Stimulated activated CD8-positive, alpha-beta memory T cell treated with anti-CD3 and anti-CD28 coated beads, Interleukin-2, amount 100 ng/mL, for 48 hours (primary cell): ENCODE measurements around the gene FANCI.
"Not testable (repeated sequence)": the region's sequence is repeated elsewhere in the genome, so short reads cannot be mapped to it uniquely, and the experiment has no call there.

ENCODE experiments used
- DNase-seq, 2 donors: peaks; one replicate each; pipeline ENCODE4 v3.0.0-alpha.2; 2020; ENCODE audit warnings: low read depth in 2 of 2

Gene FANCI

DNA sequence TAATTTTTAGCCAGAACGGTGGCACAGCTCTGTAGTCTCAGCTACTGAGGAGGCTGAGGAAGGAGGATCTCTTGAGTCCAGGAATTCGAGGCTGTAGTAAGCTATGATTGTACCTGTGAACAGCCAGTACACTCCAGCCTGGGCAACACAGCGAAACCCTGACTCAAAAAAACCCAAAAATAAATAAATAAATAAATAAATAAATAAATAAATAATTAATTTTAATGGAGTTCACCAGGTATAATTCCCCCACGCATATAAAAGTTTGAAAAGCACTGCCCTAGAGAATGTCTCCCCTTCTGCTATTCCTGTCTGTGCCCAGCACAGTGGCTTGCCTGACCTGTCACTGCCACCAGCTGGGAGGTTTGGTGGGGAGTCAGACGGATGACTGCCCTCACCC, 18.2 kb upstream of the FANCI start:
- no peak for DNase-seq

DNA sequence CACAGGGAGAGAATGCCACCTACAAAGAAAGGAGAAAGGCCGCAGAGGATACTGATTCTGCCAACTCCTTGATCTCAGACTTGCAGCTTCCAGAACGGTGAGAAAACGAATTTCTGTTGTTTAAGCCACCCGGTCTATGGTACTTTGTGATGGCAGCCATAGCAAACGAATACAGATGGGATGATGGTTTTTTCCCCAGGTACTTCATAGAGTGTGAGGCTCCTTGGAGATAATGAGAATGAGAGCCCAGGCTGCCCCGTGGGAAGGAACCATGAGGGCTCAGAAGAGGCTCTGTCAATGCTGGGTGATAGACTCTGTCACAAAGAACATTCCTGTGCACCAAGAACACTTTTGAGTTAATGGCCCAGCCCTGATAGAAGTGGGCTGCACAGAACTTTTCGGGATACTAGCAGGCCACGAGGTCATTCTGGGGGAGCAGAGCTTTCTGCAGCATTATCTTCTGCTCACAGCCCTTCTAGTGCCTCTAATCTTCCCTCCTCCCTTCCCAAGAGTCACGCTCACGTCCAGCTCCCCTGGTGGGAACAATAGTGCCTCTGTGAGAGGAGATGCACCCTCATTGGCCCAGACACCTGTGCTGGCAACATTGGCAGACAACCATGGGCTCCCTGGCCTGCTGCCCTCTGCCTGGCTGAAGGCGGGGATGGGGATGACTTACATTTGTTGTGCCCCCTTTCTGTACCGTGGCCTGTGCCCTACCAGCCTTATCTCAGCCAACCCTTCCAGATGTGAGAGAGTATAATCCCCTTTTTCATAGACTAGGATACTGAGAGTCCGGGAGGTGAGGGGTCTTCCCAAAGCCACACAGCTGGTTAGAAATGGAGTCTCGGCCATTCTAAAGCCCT, 17.2 kb upstream of the FANCI start:
- no peak for DNase-seq

DNA sequence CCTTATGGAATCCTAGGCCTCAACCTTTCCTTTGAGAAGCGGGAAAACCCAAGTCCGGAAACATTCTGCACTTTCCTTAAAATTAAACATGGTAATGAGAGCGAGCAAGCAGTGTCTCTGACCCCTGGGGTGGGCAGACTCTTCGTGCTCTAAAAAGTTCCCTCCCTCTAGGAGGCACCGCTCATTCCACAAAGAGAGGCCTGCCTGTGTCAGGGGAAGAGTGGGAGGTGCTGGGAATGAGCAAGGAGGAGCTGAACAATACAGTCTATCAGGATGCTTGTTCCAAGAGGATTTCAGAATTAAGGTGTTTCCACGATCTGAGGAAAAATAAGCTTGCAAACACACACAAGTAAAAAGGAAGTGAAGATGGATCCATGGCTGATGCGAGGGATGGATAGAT, 16.4 kb upstream of the FANCI start:
- DNase-seq: no peak

DNA sequence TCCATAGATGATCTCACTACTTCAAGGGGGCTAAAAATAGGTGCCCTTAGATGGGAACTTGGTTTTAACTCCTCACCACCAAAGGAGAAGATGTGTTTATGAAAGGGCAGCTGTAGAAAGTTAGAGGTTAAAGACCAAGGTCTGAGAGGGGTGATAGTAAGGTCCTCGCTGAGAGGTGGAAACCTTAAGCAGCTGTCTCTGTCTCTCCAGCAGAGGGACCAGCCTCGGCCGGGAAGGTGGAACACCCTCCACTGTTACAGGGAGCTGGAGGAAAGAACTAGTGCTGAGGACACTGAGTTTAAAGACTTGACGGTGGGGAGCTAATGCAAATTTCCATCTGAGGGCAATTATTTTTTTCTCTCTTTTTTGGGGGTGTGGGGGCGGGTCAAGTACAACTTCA, 13.5 kb upstream of the FANCI start:
- DNase-seq: no peak

DNA sequence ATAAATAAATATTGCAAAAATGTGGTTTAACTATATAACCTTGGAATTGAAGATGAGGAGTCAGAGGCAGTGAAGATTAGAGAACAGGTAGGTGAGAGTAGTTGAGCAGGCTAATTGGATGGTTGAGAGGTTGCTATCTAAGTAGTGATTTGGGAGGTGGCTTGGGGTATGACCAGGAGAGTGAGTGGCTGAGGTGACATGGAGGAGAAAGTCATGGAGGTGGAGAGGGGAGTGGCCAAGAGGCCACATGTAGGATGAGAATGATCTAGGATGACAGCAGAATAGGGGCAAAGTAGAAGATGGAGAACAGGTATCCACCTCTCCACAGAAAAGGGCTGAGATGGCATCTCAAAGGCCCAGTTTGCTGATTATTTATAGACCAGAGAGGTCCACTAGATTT, 11.9 kb upstream of the FANCI start:
- no peak for DNase-seq

DNA sequence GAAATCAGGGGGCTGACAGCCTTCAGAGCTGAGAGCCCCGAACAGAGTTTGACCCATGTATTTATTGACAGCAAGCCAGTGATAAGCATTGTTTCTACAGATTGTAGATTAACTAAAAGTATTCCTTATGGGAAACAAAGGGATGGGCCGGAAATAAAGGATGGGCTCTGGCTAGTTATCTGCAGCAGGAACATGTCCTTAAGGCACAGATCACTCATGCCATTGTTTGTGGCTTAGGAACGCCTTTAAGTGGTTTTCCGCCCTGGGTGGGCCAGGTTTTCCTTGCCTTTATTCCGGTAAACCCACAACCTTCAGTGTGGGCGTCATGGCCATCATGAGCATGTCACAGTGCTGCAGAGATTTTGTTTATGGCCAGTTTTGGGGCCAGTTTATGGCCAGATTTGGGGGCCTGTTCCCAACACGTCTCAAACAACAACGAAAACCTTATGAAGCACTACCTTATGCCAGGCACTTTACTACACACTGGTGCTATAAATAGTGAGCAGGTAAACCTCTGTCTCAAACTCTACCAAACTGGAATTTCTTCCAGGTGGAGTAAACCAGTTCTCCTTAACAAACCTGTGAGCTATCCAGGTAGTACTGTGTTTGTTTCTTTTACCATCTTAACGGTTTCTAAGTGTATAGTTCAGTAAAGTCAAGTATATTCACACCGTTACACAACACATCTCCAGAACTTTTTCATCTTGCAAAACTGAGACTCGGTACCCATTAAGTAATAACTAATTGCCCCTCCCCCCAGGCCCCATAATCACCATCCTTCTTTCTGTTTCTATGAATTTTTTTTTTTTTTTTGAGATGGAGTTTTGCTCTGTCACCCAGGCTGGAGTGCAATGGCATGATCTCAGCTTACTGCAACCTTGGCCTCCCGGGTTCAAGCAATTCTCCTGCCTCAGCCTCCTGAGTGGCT, 3.6 kb upstream of the FANCI start:
- not testable (repeated sequence) for DNase-seq

DNA sequence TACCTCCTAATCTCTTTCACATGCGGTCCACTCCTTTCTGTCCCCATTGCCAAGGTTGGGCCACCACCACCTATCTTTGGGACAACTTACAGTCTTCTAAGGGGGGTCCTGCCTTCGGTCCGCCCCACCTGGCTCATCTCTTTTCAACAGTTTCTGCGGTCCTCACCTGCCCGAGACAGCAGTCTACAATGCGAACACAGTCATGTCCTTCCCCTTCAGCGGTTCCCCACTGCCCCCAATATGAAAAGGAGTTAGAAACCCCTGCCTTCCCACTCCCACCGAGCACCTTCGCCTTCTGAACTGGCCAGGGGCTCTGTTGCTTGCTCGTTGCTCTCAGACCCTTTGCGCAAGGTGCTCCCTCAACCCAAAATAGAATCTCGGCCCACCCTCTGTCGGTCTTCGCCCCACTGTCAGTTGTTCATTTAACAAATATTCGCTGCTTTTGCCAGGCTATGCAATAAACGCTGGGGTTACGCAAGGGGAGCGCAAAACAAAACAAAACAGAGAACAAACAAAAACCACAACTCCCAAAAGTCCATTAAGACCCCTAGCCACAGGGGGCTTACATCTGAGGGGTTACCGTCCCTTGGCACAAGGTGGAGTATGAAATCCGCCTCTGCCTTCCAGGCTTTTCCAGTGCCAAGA, 611 bp upstream of the FANCI start:
- DNase-seq: no peak

DNA sequence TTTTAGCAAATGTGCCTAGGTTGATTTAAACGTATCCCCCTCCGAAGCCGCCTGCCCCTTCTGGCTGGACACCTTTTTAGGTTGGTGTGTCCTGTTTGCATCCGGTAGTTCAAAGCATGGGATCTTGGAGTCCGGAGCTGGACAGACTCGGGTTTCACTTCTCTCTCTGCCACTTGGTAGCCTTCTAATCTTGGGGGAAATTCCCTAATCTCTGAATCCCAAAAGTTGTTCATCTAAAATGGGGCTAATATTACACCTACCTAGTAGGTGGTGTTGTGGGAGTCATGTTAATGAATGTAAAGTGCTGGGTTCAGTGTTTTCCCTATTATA, 760 bp downstream of the FANCI start:
- DNase-seq: no peak

DNA sequence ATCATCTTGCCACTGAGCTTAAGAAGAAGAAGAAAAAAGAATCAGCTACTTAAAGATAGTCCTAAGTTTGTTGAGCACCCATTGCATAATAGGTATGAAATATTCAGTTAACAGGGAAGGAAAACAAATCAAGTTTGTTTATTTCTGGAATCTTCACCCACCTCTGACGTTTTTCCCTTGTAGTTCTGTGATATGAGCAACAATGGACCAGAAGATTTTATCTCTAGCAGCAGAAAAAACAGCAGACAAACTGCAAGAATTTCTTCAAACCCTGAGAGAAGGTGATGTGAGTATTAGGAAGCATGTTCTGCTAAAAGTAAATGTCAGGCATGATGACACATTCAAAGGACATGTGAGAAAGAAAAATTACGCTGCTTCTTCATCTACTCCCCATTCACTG, 3.7 kb downstream of the FANCI start:
- no peak for DNase-seq

DNA sequence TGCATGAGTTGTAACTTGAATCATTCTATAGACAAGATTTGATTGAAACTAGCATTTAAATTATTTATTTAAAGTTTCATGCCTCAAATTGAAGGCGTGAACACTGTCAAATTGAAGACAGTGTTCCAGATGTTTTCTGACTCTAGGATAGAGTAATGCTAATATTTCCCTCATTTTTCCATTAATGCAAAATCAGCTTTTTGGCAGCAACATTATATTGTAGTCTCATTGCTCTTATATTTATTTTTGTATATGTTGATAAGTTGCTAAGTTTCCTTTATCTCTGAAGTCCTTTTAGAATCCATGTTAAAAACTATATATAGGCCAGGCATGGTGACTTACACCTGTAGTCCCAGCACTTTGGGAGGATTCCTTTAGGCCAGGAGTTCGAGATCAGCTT, 4.8 kb downstream of the FANCI start:
- DNase-seq: no peak

DNA sequence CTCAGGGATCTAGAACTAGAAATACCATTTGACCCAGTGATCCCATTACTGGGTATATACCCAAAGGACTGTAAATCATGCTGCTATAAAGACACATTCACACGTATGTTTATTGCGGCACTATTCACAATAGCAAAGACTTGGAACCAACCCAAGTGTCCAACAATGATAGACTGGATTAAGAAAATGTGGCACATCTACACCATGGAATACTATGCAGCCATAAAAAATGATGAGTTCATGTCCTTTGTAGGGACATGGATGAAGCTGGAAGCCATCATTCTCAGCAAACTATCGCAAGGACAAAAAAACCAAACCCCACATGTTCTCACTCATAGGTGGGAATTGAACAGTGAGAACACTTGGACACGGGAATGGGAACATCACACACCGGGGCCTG, 6.4 kb downstream of the FANCI start:
- not testable (repeated sequence) for DNase-seq

DNA sequence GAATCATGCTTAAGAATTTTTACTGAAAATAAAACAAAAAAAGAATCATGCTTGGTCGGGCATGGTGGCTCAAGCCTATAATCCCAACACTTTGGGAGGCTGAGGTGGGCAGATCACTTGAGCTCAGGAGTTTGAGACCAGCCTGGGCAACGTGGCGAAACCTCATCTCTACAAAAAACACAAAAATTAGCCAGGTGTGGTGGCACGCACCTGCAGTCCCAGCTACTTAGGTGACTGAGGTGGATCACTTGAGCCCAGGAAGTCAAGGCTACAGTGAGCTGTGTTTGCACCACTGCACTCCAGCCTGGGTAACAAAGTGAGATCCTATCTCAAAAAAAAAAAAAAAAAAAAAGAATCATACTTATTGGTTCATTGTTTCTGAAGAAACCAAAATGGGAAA, 33.5 kb downstream of the FANCI start:
- not testable (repeated sequence) for DNase-seq

DNA sequence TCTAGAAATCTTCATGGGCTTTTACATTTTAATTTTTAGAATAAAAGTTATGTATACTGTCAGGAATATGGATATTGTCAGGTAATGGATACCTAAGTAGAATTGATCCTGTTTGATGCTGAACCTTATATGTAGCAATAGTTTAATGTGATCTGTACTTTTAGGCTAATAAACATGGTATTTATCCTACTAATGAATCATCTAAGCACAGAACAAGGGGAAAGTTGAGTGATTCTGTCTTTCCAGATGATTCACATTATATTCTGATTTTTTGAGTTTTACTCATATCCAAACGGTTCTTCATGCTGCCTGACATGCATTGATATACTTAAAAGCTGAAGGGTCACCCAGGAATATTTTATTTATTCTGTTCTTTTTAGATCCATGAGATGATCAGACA, 34.5 kb downstream of the FANCI start:
- no peak for DNase-seq

DNA sequence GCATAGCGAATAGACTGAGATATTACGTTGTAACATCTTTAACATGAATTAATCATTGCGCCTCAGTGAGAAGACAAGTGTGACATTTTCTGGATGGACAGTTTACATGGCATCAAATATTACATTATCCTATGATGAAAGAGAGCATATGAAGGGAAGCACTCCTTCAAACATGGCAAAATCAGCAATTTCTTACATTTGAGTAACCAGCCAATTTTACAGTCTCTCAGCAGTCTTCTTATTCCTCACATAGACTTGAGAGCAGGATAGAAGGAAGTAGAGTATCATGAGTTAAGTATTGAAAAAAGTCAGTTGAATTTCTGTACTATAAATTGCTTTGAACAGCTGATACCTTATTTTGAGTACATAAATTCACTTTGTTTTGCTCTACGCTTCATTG, 38.9 kb downstream of the FANCI start:
- DNase-seq: no peak

DNA sequence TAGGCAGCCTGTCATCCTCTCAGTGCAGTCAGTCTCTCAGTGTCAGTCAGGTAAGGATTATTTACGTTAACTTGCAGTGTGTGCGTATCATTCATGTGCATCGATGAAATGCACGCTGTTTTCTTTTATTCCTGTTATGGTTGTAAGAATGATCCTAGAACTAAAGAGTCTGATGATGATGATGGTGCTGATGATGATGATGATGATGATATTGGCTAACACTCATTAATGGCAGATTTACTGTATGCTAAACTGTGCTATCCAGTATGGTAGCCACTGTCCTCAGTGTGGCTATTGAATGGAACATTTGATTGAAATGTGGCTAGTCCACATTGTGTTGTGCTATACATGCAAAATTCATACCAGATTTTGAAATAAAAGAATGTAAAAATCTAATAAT, 39.4 kb downstream of the FANCI start:
- no peak for DNase-seq

DNA sequence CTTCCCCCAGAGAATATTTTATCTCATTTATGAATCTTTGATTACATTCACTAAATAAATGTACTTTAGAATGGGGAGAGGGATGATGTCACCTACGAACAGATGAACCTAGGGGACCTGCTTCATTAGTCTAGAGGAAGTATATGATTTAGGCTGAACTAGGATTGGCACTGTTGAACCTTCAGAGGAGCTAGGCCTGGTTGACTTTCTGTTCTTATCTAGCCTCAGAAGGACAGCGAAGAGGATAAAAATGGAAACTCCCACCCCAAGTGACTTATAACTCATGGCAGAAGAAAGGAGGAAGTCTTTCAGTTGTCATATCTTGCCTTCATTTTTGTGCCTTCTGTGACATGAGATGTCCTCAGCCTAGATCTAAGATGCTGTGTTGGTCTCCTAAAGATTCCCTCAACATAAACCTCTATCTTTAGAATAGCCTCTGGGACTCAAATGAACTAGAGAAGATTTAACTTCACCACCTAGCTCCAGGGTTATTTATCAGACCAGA, 48.2 kb downstream of the FANCI start:
- no peak for DNase-seq

DNA sequence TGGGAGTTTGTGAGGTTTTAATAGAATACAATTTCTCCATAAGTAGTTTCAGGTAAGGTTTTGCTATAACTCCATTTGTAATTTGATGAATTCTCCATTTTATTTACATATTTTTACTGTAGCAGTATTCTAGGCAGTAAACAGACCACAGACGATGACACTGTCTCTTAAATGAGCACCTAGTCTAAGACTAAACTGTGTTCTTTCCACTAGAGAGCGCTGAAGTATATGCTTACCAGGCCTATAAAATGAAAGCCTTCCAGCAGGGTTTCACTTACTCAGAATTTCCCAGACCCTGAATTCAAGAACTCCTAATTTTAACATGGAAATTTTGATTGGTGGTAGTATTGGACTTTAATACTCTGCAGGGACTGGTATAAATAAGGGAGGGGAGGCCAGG, 49.2 kb downstream of the FANCI start:
- no peak for DNase-seq

DNA sequence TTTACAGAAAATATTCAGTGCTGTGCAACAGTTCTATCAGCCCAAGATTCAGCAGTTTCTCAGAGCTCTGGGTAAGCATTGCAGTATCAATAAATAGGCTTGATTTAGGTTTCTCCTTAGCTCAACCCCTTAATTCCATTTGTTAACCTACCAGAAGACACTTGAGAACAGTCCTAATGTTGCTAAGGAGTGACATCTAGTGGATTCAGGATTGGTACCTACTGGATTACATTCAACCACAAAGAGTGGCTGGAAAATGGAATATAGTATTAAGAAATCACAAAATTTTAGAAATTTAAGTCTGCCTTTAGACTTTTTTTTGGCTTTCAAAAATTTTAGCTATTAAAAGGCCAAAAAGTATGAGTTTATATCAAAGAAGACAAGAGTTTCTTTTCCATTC, 56.1 kb downstream of the FANCI start:
- DNase-seq: no peak

DNA sequence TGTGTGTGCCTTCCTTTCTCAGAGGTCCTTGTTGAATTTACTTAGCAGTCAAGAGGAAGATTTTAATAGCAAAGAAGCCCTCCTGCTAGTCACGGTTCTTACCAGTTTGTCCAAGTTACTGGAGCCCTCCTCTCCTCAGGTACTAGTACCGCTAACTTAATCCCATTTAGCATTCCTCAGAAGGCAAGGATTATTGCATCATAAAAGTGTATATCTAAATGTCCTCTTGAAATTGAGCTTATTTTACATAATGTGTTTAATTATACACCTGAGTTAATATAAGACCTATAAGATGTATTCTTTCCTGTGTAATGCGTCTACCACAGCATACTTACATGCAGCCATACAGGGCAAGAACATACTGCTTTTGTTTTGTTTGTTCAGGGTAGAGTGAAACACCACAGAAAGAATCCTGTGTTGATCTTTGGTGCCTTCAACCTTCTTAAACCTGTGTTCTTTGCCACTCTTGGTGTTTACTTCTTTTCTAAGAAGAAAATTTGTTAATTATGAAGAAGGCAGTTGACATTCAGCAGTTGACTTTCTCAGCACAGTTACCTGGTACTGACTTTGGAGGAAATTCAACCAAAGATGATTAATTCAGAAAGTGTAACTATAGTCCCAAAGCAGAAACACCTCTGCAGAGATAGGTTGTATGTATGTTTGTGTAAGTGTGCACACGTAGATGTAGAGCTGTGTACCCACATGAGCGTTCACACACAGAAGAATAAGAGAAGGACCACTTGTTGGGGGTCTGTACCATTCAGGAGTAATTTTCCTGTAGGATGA, 57.7 kb downstream of the FANCI start:
- no peak for DNase-seq

DNA sequence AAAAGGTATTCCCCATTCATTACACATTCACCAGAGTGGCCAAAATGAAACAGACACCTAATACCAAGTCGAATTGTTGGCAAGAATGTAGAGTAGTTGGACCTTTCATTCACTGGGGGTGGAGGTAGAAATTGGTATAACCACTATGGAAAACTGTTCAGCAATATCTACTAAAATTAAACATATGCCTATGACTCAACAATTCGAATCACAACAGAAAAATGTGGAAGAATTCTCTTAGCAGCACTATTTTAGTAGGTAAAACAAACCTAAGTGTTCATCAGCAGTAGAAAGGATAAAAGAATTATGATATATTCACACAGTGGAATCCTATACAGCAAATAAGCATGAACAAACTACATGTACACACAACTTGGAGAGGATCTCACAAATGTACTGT, 60.2 kb downstream of the FANCI start:
- DNase-seq: no peak

DNA sequence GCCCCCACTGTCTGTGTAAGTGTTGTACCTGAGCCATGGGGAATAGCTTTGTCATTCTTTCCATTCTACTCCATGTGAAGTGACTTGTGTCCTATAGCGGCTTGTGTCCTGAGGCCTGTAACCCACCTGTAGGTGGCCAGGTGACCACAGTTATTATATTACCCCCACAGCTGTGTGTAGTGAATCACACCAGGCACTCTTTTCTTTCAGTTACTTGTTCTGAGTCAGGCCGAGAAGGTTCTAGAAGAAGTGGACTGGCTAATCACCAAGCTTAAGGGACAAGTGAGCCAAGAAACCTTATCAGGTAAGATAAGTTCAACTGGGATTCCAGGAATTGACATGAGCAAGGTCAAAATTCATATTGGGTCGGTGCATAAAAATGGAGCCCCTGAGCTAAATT, 61.6 kb downstream of the FANCI start:
- DNase-seq: no peak
